GM23338 (cell line): ENCODE measurements around the gene TOX2.

Experiments used
- CREB1 ChIP-seq: fragments of 250-450 bp; sonication (Bioruptor Pico); IDR thresholded peaks from 2 replicates; pipeline ENCODE4 v1.5.0; 2020; ENCODE audit warnings: low read depth, mild to moderate bottlenecking, moderate library complexity
- CTCF ChIP-seq, 2 experiments: fragments of 200-600 bp in 1 of 2; sonication (generic) in 1 of 2; conservative IDR thresholded peaks; 2 replicates each; pipeline versions ENCODE4 v1.5.1 to v1.6.1; 2016 to 2017; ENCODE audit warnings: antibody characterized with exemption in 2 of 2, low read depth in 2 of 2, mild to moderate bottlenecking in 2 of 2, moderate library complexity in 1 of 2
- EZH2 ChIP-seq: fragments of 200-600 bp; sonication (generic); IDR thresholded peaks from one replicate; pipeline ENCODE4 v1.8.0; 2017; ENCODE audit warnings: antibody characterized with exemption, mild to moderate bottlenecking, low read depth; ENCODE audit not compliant: unreplicated experiment
- EZH2phosphoT487 ChIP-seq: fragments of 200-600 bp; sonication (generic); IDR thresholded peaks from one replicate; pipeline ENCODE4 v1.8.1; 2018; ENCODE audit warnings: antibody characterized with exemption; ENCODE audit not compliant: unreplicated experiment
- JUNB ChIP-seq: IDR thresholded peaks from one replicate; pipeline ENCODE4 v1.6.1; 2016; ENCODE audit warnings: antibody characterized with exemption; ENCODE audit not compliant: unreplicated experiment
- POLR2AphosphoS5 ChIP-seq: IDR thresholded peaks from 2 replicates; pipeline ENCODE4 v1.6.1; 2016; ENCODE audit warnings: antibody characterized with exemption, low read depth
- REST ChIP-seq: IDR thresholded peaks from one replicate; pipeline ENCODE4 v1.6.1; 2018; ENCODE audit warnings: antibody characterized with exemption; ENCODE audit not compliant: unreplicated experiment
- STAT1 ChIP-seq: IDR thresholded peaks from one replicate; pipeline ENCODE4 v1.6.1; 2016; ENCODE audit warnings: antibody characterized with exemption; ENCODE audit not compliant: unreplicated experiment
- TF ChIP-seq, protein P1 (sequence below): fragments of 250-450 bp; sonication (Bioruptor Pico); IDR thresholded peaks from 2 replicates; pipeline ENCODE4 v1.5.0; 2020; ENCODE audit warnings: mild to moderate bottlenecking, moderate library complexity
- TF ChIP-seq, protein P2 (sequence below): IDR thresholded peaks from 2 replicates; pipeline ENCODE4 v1.6.1; 2016; ENCODE audit warnings: antibody characterized with exemption

DNA sequence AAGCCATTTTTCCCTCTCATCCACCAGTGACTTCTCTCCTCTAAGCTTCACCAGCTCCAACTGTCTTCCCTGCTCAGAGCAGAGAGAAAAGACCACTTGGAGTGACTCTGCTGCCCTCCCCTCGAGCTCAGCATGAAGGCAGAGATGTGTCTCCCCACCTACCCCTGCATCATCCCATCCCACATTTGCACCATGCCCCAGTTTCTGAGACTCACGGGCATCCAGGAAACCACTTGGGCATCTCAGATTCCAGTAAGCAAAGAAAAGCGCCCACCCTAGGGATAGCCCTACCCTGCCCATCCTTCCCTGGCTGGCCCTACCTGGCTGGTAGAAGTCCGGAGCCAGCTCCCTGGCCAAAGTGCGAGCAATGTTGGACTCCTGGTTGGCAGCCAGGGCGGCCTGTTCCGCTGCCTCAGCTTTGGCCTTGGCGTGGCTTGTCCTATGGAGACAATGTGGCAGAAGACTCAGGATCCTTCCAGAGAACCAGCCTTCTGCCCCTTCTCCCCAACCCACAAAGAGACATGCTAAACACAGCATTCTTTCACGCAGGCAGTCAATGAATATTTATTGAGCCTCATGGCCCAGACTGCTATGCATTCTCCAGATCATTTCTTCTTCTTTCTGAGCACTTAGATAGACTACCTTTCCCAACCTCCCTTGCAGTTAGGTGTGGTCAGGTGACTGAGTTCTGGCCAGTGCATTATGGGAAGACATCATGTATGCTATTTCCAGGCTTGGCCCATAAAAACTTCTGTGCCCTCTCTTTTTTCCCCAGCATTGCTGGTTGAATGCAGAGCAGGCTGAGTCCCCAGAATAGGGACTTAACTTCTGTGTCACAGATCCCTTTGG lies 203.8 kb downstream of the TOX2 start:
- TF ChIP-seq CTCF (conservative IDR thresholded peaks at IDR 0.05; ENCODE audit: low read depth in 2 of 2) (no peak), EZH2 (no peak), POLR2AphosphoS5 (no peak), EZH2phosphoT487 (no peak), JUNB (no peak), REST (no peak), CREB1 (CRISPR knock-in tag) (no peak), STAT1 (no peak)
- TF ChIP-seq, protein P1, sequence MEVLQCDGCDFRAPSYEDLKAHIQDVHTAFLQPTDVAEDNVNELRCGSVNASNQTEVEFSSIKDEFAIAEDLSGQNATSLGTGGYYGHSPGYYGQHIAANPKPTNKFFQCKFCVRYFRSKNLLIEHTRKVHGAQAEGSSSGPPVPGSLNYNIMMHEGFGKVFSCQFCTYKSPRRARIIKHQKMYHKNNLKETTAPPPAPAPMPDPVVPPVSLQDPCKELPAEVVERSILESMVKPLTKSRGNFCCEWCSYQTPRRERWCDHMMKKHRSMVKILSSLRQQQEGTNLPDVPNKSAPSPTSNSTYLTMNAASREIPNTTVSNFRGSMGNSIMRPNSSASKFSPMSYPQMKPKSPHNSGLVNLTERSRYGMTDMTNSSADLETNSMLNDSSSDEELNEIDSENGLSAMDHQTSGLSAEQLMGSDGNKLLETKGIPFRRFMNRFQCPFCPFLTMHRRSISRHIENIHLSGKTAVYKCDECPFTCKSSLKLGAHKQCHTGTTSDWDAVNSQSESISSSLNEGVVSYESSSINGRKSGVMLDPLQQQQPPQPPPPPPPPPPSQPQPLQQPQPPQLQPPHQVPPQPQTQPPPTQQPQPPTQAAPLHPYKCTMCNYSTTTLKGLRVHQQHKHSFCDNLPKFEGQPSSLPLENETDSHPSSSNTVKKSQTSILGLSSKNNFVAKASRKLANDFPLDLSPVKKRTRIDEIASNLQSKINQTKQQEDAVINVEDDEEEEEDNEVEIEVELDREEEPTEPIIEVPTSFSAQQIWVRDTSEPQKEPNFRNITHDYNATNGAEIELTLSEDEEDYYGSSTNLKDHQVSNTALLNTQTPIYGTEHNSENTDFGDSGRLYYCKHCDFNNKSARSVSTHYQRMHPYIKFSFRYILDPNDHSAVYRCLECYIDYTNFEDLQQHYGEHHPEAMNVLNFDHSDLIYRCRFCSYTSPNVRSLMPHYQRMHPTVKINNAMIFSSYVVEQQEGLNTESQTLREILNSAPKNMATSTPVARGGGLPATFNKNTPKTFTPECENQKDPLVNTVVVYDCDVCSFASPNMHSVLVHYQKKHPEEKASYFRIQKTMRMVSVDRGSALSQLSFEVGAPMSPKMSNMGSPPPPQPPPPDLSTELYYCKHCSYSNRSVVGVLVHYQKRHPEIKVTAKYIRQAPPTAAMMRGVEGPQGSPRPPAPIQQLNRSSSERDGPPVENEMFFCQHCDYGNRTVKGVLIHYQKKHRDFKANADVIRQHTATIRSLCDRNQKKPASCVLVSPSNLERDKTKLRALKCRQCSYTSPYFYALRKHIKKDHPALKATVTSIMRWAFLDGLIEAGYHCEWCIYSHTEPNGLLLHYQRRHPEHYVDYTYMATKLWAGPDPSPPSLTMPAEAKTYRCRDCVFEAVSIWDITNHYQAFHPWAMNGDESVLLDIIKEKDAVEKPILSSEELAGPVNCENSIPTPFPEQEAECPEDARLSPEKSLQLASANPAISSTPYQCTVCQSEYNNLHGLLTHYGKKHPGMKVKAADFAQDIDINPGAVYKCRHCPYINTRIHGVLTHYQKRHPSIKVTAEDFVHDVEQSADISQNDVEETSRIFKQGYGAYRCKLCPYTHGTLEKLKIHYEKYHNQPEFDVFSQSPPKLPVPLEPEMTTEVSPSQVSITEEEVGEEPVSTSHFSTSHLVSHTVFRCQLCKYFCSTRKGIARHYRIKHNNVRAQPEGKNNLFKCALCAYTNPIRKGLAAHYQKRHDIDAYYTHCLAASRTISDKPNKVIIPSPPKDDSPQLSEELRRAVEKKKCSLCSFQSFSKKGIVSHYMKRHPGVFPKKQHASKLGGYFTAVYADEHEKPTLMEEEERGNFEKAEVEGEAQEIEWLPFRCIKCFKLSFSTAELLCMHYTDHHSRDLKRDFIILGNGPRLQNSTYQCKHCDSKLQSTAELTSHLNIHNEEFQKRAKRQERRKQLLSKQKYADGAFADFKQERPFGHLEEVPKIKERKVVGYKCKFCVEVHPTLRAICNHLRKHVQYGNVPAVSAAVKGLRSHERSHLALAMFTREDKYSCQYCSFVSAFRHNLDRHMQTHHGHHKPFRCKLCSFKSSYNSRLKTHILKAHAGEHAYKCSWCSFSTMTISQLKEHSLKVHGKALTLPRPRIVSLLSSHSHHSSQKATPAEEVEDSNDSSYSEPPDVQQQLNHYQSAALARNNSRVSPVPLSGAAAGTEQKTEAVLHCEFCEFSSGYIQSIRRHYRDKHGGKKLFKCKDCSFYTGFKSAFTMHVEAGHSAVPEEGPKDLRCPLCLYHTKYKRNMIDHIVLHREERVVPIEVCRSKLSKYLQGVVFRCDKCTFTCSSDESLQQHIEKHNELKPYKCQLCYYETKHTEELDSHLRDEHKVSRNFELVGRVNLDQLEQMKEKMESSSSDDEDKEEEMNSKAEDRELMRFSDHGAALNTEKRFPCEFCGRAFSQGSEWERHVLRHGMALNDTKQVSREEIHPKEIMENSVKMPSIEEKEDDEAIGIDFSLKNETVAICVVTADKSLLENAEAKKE (CRISPR knock-in tag) = no peak
- TF ChIP-seq, protein P2, sequence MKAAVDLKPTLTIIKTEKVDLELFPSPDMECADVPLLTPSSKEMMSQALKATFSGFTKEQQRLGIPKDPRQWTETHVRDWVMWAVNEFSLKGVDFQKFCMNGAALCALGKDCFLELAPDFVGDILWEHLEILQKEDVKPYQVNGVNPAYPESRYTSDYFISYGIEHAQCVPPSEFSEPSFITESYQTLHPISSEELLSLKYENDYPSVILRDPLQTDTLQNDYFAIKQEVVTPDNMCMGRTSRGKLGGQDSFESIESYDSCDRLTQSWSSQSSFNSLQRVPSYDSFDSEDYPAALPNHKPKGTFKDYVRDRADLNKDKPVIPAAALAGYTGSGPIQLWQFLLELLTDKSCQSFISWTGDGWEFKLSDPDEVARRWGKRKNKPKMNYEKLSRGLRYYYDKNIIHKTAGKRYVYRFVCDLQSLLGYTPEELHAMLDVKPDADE = no peak
